SH-SY5Y (cell line): ENCODE data around the gene OR5H1.

Source experiments
- GATA2 ChIP-seq: IDR thresholded peaks from 2 replicates; pipeline ENCODE4 v1.6.1; 2011; ENCODE audit warnings: mild to moderate bottlenecking, low read depth, low read length
- GATA3 ChIP-seq: IDR thresholded peaks from 2 replicates; pipeline ENCODE4 v1.6.1; 2011; ENCODE audit warnings: low read depth, mild to moderate bottlenecking, low read length, moderate library complexity

DNA sequence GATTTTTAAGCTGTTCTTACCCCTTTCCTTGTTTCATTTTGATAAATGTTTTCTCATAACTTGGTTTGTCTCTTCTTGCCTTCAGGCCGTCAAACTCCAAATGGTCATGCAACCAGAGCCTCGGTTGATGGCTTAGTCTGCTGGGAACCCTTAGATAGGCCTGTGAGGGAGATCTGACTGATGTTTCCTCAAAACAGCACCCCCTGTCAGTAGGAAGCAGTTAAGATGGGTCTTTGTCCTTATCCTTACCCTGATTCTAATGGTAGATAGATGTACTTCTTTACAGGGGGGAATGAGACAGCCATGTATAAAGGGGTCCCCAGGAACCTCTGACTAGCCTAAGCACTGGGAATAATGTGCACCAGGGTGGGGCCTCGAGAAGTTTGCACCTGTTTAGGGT, 16.3 kb upstream of the OR5H1 start:
- TF ChIP-seq GATA2 (no peak), GATA3 (no peak)
